H1 (cell line): ENCODE data around the gene TEN1. TPM values are rescaled to one million over a fixed set of nuclear protein-coding genes. Genes with fewer than 3 reads are reported as not detected.

Source experiments
- CTCF ChIA-PET: fragments of 300-600 bp; sonication (Branson Sonifier 250); formaldehyde crosslinking; loops from one replicate; lab custom pipeline; 2021; ENCODE audit not compliant: partially characterized antibody; lab: Charles Lee
- POLR2A ChIA-PET: fragments of 300-600 bp; sonication (Branson Sonifier 250); formaldehyde crosslinking; loops from one replicate; lab custom pipeline; 2021; ENCODE audit warnings: inconsistent platforms; ENCODE audit not compliant: partially characterized antibody; lab: Charles Lee
- DNase-seq, 2 experiments: peaks; one replicate each; pipeline versions ENCODE4 v3.0.0 to v3.0.0-alpha.2; 2010 to 2022; ENCODE audit warnings: low spot score in 2 of 2, low read depth in 1 of 2, mixed read lengths in 1 of 2
- FAIRE-seq: peaks from 2 replicates; lab custom pipeline; 2011; peaks lifted over from hg19 to GRCh38; lab: Jason Lieb, UNC
- H2AFZ ChIP-seq: 2 replicates; pipeline ENCODE4 v1.8.1; 2012; ENCODE audit warnings: low read length, inconsistent platforms
- H2AK5ac ChIP-seq: 2 replicates; pipeline ENCODE4 v1.6.1; 2013; ENCODE audit warnings: low read depth, low read length
- H2BK120ac ChIP-seq: replicated peaks from 2 replicates; pipeline ENCODE3; 2013; ENCODE audit warnings: low read depth, low read length, inconsistent platforms
- H2BK12ac ChIP-seq: 2 replicates; pipeline ENCODE4 v1.6.1; 2013; ENCODE audit warnings: low read depth, low read length
- H2BK15ac ChIP-seq: 2 replicates; pipeline ENCODE4 v1.6.1; 2013; ENCODE audit warnings: low read length
- H2BK20ac ChIP-seq: 2 replicates; pipeline ENCODE4 v1.6.1; 2013; ENCODE audit warnings: low read length
- H2BK5ac ChIP-seq: 2 replicates; pipeline ENCODE4 v1.6.1; 2013; ENCODE audit warnings: low read depth, low read length
- H3K14ac ChIP-seq: 2 replicates; pipeline ENCODE4 v1.6.1; 2013; ENCODE audit warnings: inconsistent platforms; ENCODE audit not compliant: insufficient read length
- H3K18ac ChIP-seq: 2 replicates; pipeline ENCODE4 v1.6.1; 2013; ENCODE audit warnings: low read length; ENCODE audit errors: extremely low read depth
- H3K23ac ChIP-seq: 2 replicates; pipeline ENCODE4 v1.6.1; 2013; ENCODE audit warnings: inconsistent platforms; ENCODE audit not compliant: insufficient read length
- H3K23me2 ChIP-seq: 2 replicates; pipeline ENCODE4 v1.6.1; 2013; ENCODE audit warnings: low read depth, low read length
- H3K27ac ChIP-seq: 2 replicates; pipeline ENCODE4 v1.6.1; 2011; ENCODE audit warnings: low read depth, low read length, inconsistent platforms
- H3K27me3 ChIP-seq, 4 experiments: replicated peaks in 1 of 4; 1 replicate in 1 of 4; 2 replicates in 3 of 4; pipeline versions ENCODE4 v1.6.1 to v1.8.1; 2011 to 2013; ENCODE audit warnings: low read length in 3 of 4, mild to moderate bottlenecking in 3 of 4, inconsistent platforms in 2 of 4, mixed read lengths in 2 of 4, moderate library complexity in 1 of 4; ENCODE audit not compliant: control insufficient read depth in 3 of 4, insufficient read depth in 3 of 4; ENCODE audit errors: extremely low read depth in 1 of 4
- H3K36me3 ChIP-seq, 4 experiments: 2 replicates each; pipeline versions ENCODE4 v1.6.1 to v1.8.1; 2011 to 2013; ENCODE audit warnings: mild to moderate bottlenecking in 4 of 4, low read length in 3 of 4, moderate library complexity in 2 of 4, control low read depth in 1 of 4, inconsistent platforms in 1 of 4; ENCODE audit not compliant: insufficient read depth in 4 of 4, control insufficient read depth in 2 of 4
- H3K4ac ChIP-seq: replicated peaks from 2 replicates; pipeline ENCODE3; 2013; ENCODE audit warnings: low read length, low read depth, mixed read lengths, inconsistent platforms; ENCODE audit not compliant: insufficient read length
- H3K4me1 ChIP-seq, 4 experiments: replicated peaks in 1 of 4; 1 replicate in 1 of 4; 2 replicates in 3 of 4; pipeline versions ENCODE4 v1.6.1 to v1.8.1; 2011 to 2013; ENCODE audit warnings: low read length in 3 of 4, inconsistent platforms in 2 of 4, mixed read lengths in 1 of 4; ENCODE audit not compliant: insufficient read depth in 4 of 4, control insufficient read depth in 3 of 4
- H3K4me2 ChIP-seq, 2 experiments: 2 replicates each; pipeline versions ENCODE4 v1.6.1 to v1.8.1; 2011 to 2013; ENCODE audit warnings: low read depth in 2 of 2, low read length in 2 of 2, control low read depth in 1 of 2, inconsistent platforms in 1 of 2, mild to moderate bottlenecking in 1 of 2; ENCODE audit not compliant: insufficient read depth in 1 of 2
- H3K4me3 ChIP-seq, 4 experiments: fragments of 200-600, 300-600 bp in 1 of 4; sonication (generic), shearing (Covaris generic), sonication (Bioruptor Twin) in 1 of 4; 2 replicates each; pipeline versions ENCODE4 v1.5.1 to v1.8.1; 2011 to 2016; ENCODE audit warnings: low read length in 4 of 4, low read depth in 3 of 4, control low read depth in 2 of 4, inconsistent platforms in 2 of 4, mild to moderate bottlenecking in 2 of 4, mixed read lengths in 1 of 4, moderate library complexity in 1 of 4; ENCODE audit not compliant: insufficient read depth in 2 of 4; ENCODE audit errors: extremely low read depth in 1 of 4
- H3K56ac ChIP-seq: replicated peaks from 2 replicates; pipeline ENCODE3; 2013; ENCODE audit warnings: low read depth, mild to moderate bottlenecking, mixed read lengths, low read length, inconsistent platforms; ENCODE audit not compliant: insufficient read length
- H3K79me1 ChIP-seq: 2 replicates; pipeline ENCODE4 v1.6.1; 2013; ENCODE audit warnings: low read depth, low read length, control low read depth
- H3K79me2 ChIP-seq, 2 experiments: 2 replicates each; pipeline versions ENCODE4 v1.6.1 to v1.8.1; 2012 to 2013; ENCODE audit warnings: low read length in 2 of 2, mild to moderate bottlenecking in 2 of 2, inconsistent platforms in 1 of 2; ENCODE audit not compliant: insufficient read depth in 2 of 2, control insufficient read depth in 1 of 2
- H3K9ac ChIP-seq, 4 experiments: replicated peaks in 1 of 4; 1 replicate in 1 of 4; 2 replicates in 3 of 4; pipeline versions ENCODE4 v1.6.1 to v1.8.1; 2011 to 2013; ENCODE audit warnings: low read depth in 3 of 4, low read length in 3 of 4, control low read depth in 2 of 4, mild to moderate bottlenecking in 2 of 4, moderate library complexity in 2 of 4, inconsistent platforms in 1 of 4; ENCODE audit errors: extremely low read depth in 1 of 4
- H3K9me3 ChIP-seq, 2 experiments: 2 replicates each; pipeline versions ENCODE4 v1.6.1 to v1.8.1; 2012 to 2013; ENCODE audit warnings: mild to moderate bottlenecking in 2 of 2, moderate library complexity in 2 of 2, control low read depth in 1 of 2, inconsistent platforms in 1 of 2, low read depth in 1 of 2, low read length in 1 of 2, mixed read lengths in 1 of 2; ENCODE audit not compliant: insufficient read depth in 2 of 2
- H4K20me1 ChIP-seq, 2 experiments: replicated peaks in 1 of 2; 2 replicates each; pipeline versions ENCODE3 to v1.8.1; 2011 to 2013; ENCODE audit warnings: inconsistent platforms in 2 of 2, low read length in 2 of 2, mild to moderate bottlenecking in 1 of 2; ENCODE audit not compliant: insufficient read depth in 2 of 2, control insufficient read depth in 1 of 2
- H4K5ac ChIP-seq: 2 replicates; pipeline ENCODE4 v1.6.1; 2013; ENCODE audit warnings: low read length, low read depth, mixed read lengths, inconsistent platforms; ENCODE audit not compliant: insufficient read length
- H4K8ac ChIP-seq: 2 replicates; pipeline ENCODE4 v1.8.0; 2013; ENCODE audit warnings: mild to moderate bottlenecking, moderate library complexity, low read length, inconsistent platforms; ENCODE audit not compliant: insufficient read depth; ENCODE audit errors: extremely low read depth
- H4K91ac ChIP-seq: replicated peaks from 2 replicates; pipeline ENCODE3; 2013; ENCODE audit warnings: low read length, mixed read lengths, inconsistent platforms; ENCODE audit not compliant: insufficient read length
- CREB1 ChIP-seq: IDR thresholded peaks from 2 replicates; pipeline ENCODE4 v1.6.1; 2012; ENCODE audit warnings: inconsistent platforms
- EGR1 ChIP-seq: IDR thresholded peaks from 2 replicates; pipeline ENCODE4 v1.6.1; 2011; ENCODE audit warnings: low read depth, low read length, borderline replicate concordance
- EZH2 ChIP-seq: fragments of 200-600 bp; sonication (generic); IDR thresholded peaks from 2 replicates; pipeline ENCODE4 v1.7.1; 2012; ENCODE audit warnings: low read depth, mild to moderate bottlenecking, moderate library complexity, low read length, inconsistent platforms; ENCODE audit not compliant: severe bottlenecking
- FOSL1 ChIP-seq: IDR thresholded peaks from 2 replicates; pipeline ENCODE4 v1.6.1; 2011; ENCODE audit warnings: mild to moderate bottlenecking, low read depth, low read length, moderate library complexity; ENCODE audit not compliant: insufficient read depth
- PHF8 ChIP-seq: fragments of 200-600 bp; sonication (generic); conservative IDR thresholded peaks from 2 replicates; pipeline ENCODE4 v1.7.1; 2012; ENCODE audit warnings: low read depth, mild to moderate bottlenecking, inconsistent platforms, low read length, moderate library complexity
- POLR2A ChIP-seq, 2 experiments: IDR thresholded peaks; 1 replicate in 1 of 2; 2 replicates in 1 of 2; pipeline ENCODE4 v1.6.1; 2011; ENCODE audit warnings: low read depth in 2 of 2, low read length in 2 of 2, mild to moderate bottlenecking in 2 of 2; ENCODE audit errors: control extremely low read depth in 1 of 2
- POLR2AphosphoS5 ChIP-seq: IDR thresholded peaks from 2 replicates; pipeline ENCODE4 v1.6.1; 2011; ENCODE audit warnings: low read depth, low read length
- RBBP5 ChIP-seq: IDR thresholded peaks from 2 replicates; pipeline ENCODE4 v1.7.1; 2012; ENCODE audit warnings: low read depth, mild to moderate bottlenecking, inconsistent platforms, low read length, moderate library complexity, borderline replicate concordance
- SAP30 ChIP-seq: fragments of 300-600 bp; sonication (generic); IDR thresholded peaks from 2 replicates; pipeline ENCODE4 v1.7.1; 2012; ENCODE audit warnings: low read length, moderate library complexity, mild to moderate bottlenecking, inconsistent platforms; ENCODE audit not compliant: insufficient read depth, insufficient replicate concordance
- SP2 ChIP-seq: IDR thresholded peaks from 2 replicates; pipeline ENCODE4 v1.6.1; 2012; ENCODE audit warnings: mild to moderate bottlenecking, low read length, inconsistent platforms
- SP4 ChIP-seq: IDR thresholded peaks from 2 replicates; pipeline ENCODE4 v1.6.1; 2012; ENCODE audit warnings: low read length, inconsistent platforms
- TAF7 ChIP-seq: optimal IDR thresholded peaks from 2 replicates; pipeline ENCODE3; 2011; ENCODE audit warnings: low read depth, mild to moderate bottlenecking, inconsistent platforms, low read length, moderate library complexity, borderline replicate concordance
- WGBS, 2 experiments: shearing (Covaris generic) in 1 of 2; methylation state at CpG; one replicate each; pipeline versions ENCODE4 v1.1.6 to v1.1.7; 2013 to 2015; ENCODE audit warnings: low lambda C conversion rate in 2 of 2, mixed read lengths in 2 of 2, inconsistent platforms in 1 of 2, low coverage in 1 of 2, missing lambda C conversion rate in 1 of 2; ENCODE audit not compliant: insufficient replicate concordance in 2 of 2, insufficient coverage in 1 of 2, insufficient read length in 1 of 2; ENCODE audit errors: extremely low coverage in 1 of 2, missing lambda C conversion rate in 1 of 2; 5-methylcytosine and 5-hydroxymethylcytosine counted together
- polyA plus RNA-seq, 7 experiments: library from polyadenylated mRNA; depleted of rRNA in 3 of 7; stranded (reverse) in 5 of 7; unstranded in 2 of 7; fragments of >200 nt in 5 of 7; fragments of 200-250 nt in 2 of 7; gene quantifications; 1 replicate in 5 of 7; 2 replicates in 1 of 7; 4 replicates in 1 of 7; pipeline versions ENCODE4 v1.2.1 to v1.2.3, GENCODE V29; 2011 to 2013; ENCODE audit warnings: missing spikeins in 2 of 7, mixed read lengths in 2 of 7
- total RNA-seq: library from RNA; stranded (reverse); fragmentation: NEBNext Ultra II Directional; extraction: Animal tissue kit (Norgen Biotek cat#: 25700); gene quantifications from 2 replicates; pipeline ENCODE4 v1.2.1, GENCODE V29; 2021
- TF ChIP-seq, protein P1 (sequence below): IDR thresholded peaks from 2 replicates; pipeline ENCODE4 v1.6.1; 2012; ENCODE audit warnings: low read length, inconsistent platforms

Gene TEN1
- total and polyA plus RNA-seq, 2 of the 8 experiments (the other 6 are each of a cell fraction or from before 2014, with no cell fraction given): 15.9 to 18.7 TPM

DNA sequence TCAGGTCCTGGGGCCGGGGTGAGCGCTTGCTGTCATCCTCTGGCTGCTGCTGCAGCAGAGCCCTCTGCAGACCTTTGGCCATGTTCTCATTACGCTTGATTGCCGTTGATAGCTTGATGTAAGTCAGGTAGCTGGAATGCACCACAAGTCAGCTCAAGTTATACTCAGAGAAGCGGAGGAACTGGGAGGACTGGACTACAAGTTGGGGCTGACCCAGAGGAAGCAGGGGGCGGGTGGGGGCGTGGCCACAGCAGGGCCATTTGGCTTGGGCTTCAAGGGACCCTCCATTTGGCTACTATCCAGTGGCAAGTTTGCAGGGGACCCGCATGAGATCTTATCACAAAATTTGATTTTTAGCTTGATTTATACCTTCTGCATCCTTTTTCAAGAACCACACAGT lies 67.0 kb downstream of the TEN1 start:
- no peak overlapping the region for H3K56ac ChIP-seq
- CTCF ChIA-PET: interaction anchor here (1.1 to 2.5 kb wide), 3 partner anchors 11 to 195 kb away, joined by 3 to 9 read pairs (median 3); no protein-coding TSS in a partner anchor
- no peak overlapping the region for H2AK5ac ChIP-seq
- no peak overlapping the region for H3K4me2 ChIP-seq
- no peak overlapping the region for H4K8ac ChIP-seq
- no peak overlapping the region for H4K5ac ChIP-seq
- DNase-seq (no peak), FAIRE-seq (no peak)
- H3K4me3 ChIP-seq: no peak overlapping the region
- H3K27ac ChIP-seq: no peak overlapping the region
- no peak overlapping the region for H3K9ac ChIP-seq
- no peaks in the 10 kb centered on the region for H3K9me3 ChIP-seq
- H3K79me2 ChIP-seq: no peaks in the 10 kb centered on the region
- no peaks in the 10 kb centered on the region for H3K23me2 ChIP-seq
- no peak overlapping the region for H3K4ac ChIP-seq
- H2BK20ac ChIP-seq: no peak overlapping the region
- H2BK12ac ChIP-seq: no peak overlapping the region
- no peaks in the 10 kb centered on the region; the same call in 1 of the 2 replicates for H3K79me1 ChIP-seq
- H3K14ac ChIP-seq: no peak overlapping the region
- 92% methylated on average over 8 of the region's 8 CpGs; no CpG with 5 or more reads in 1 of the 2 experiments for WGBS, 2 experiments
- H3K27me3 ChIP-seq: no peaks in the 10 kb centered on the region
- H2AFZ ChIP-seq: no peak overlapping the region
- H3K23ac ChIP-seq: no peak overlapping the region
- no peak overlapping the region for H2BK15ac ChIP-seq
- no peak overlapping the region for H2BK5ac ChIP-seq
- POLR2A ChIA-PET: interaction anchor here (1.2 to 1.7 kb wide), 2 partner anchors 26 to 35 kb away, joined by 3 to 6 read pairs; partner anchors contain the start of gene SRP68
- H2BK120ac ChIP-seq: no peak overlapping the region
- peaks cover 33 to 87% (median 72%) of the 10 kb centered on the region in 4 experiments for H3K36me3 ChIP-seq
- H3K18ac ChIP-seq: no peak overlapping the region
- no peak overlapping the region for H4K91ac ChIP-seq
- H3K4me1 ChIP-seq: peaks cover 0 to 2% (median 0%) of the 10 kb centered on the region in 4 experiments; a peak in 1 of 7 replicates
- H4K20me1 ChIP-seq: no peaks in the 10 kb centered on the region
- no peak for TF ChIP-seq RBBP5
- no peak for TF ChIP-seq PHF8
- no peak for TF ChIP-seq FOSL1
- no peak for TF ChIP-seq CREB1
- no peak for TF ChIP-seq POLR2A (IDR thresholded peaks at IDR 0.05; ENCODE audit: control extremely low read depth in 1 of 2, low read depth in 2 of 2, low read length in 2 of 2)
- no peak for TF ChIP-seq SP4
- TF ChIP-seq EGR1: no peak
- TF ChIP-seq, protein P1, sequence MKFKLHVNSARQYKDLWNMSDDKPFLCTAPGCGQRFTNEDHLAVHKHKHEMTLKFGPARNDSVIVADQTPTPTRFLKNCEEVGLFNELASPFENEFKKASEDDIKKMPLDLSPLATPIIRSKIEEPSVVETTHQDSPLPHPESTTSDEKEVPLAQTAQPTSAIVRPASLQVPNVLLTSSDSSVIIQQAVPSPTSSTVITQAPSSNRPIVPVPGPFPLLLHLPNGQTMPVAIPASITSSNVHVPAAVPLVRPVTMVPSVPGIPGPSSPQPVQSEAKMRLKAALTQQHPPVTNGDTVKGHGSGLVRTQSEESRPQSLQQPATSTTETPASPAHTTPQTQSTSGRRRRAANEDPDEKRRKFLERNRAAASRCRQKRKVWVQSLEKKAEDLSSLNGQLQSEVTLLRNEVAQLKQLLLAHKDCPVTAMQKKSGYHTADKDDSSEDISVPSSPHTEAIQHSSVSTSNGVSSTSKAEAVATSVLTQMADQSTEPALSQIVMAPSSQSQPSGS: no peak
- no peak for TF ChIP-seq EZH2
- no peak for TF ChIP-seq SAP30
- no peak for TF ChIP-seq POLR2AphosphoS5
- no peak for TF ChIP-seq TAF7
- TF ChIP-seq SP2: no peak
